ENCODE measurements around the gene PGS1. TPM values are rescaled to one million over a fixed set of nuclear protein-coding genes. Genes with fewer than 3 reads are reported as not detected.

PGS1 gene
- polyA plus RNA-seq, 3 donors: 26.0 to 87.1 (median 28.0) TPM

DNA sequence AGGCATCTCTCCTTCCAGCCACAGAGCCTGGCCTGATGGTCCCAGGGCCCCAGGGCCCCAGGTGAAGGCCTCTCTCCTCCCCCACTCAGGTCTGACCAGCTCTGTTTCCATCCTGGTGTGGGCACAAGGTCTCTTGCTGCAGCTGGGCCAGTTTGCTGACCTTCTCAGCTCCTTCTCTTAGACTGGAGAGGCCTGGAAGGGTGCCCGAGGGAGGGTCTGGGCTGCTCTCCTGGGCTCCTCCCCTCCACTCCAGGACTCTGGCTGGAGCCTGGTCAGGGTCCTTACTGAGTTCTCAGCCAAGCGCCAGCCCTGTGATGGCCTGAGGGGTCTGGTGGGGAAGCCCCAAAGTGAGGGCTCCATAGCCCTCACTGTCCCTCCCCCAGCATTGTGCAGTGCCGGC, 31.0 kb upstream of the PGS1 start:
- peaks cover 50% of the 10 kb centered on the region for H3K4me1 Mint-ChIP-seq
- peaks cover 17 to 33% (median 23%) of the 10 kb centered on the region in 3 donors for H3K27me3 Mint-ChIP-seq (ENCODE audit: low read depth in 3 of 3)
- Histone ChIP-seq H3K9me3 (replicated peaks in 1 of 2; ENCODE audit: control insufficient read depth in 1 of 2, insufficient read depth in 1 of 2, low read length in 2 of 2) (no peaks in the 10 kb centered on the region), H3K36me3 (replicated peaks in 1 of 2; ENCODE audit: control insufficient read depth in 1 of 2, insufficient read depth in 2 of 2, low read length in 2 of 2) (no peaks in the 10 kb centered on the region), H3K4me2 (replicated peaks; ENCODE audit: extremely low read depth, low read length, poor library complexity, severe bottlenecking) (no peak overlapping the region), H3K79me2 (ENCODE audit: insufficient read depth, low read length) (no peaks in the 10 kb centered on the region), H3K27ac (ENCODE audit: low read depth in 1 of 2, low read length in 2 of 2) (no peak overlapping the region), H3K9ac (ENCODE audit: insufficient read depth, low read length, poor library complexity, severe bottlenecking) (no peak overlapping the region), H3K4me1 (ENCODE audit: control insufficient read depth in 1 of 2, insufficient read depth in 2 of 2, low read length in 2 of 2) (peaks cover 46 to 50% of the 10 kb centered on the region in 2 donors), H3K27me3 (ENCODE audit: control insufficient read depth in 2 of 2, insufficient read depth in 2 of 2, low read length in 2 of 2) (peaks cover 0 to 20% of the 10 kb centered on the region in 2 donors), H4K20me1 (ENCODE audit: insufficient read depth, low read length) (no peaks in the 10 kb centered on the region), H2AFZ (ENCODE audit: insufficient read depth, low read depth, low read length, poor library complexity, severe bottlenecking) (no peak overlapping the region), H3K4me3 (replicated peaks in 1 of 3; ENCODE audit: low read depth in 2 of 3, low read length in 3 of 3) (no peak overlapping the region)
- peak overlapping the region in 1 of 2 donors; percentile 21 for H3K4me3 Mint-ChIP-seq
- H3K27ac Mint-ChIP-seq: no peak overlapping the region
- TF ChIP-seq, protein P1, sequence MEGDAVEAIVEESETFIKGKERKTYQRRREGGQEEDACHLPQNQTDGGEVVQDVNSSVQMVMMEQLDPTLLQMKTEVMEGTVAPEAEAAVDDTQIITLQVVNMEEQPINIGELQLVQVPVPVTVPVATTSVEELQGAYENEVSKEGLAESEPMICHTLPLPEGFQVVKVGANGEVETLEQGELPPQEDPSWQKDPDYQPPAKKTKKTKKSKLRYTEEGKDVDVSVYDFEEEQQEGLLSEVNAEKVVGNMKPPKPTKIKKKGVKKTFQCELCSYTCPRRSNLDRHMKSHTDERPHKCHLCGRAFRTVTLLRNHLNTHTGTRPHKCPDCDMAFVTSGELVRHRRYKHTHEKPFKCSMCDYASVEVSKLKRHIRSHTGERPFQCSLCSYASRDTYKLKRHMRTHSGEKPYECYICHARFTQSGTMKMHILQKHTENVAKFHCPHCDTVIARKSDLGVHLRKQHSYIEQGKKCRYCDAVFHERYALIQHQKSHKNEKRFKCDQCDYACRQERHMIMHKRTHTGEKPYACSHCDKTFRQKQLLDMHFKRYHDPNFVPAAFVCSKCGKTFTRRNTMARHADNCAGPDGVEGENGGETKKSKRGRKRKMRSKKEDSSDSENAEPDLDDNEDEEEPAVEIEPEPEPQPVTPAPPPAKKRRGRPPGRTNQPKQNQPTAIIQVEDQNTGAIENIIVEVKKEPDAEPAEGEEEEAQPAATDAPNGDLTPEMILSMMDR (IDR thresholded peaks at IDR 0.05): no peak
- no peak for DNase-seq
- peaks cover 0 to 4% (median 0%) of the 10 kb centered on the region in 7 donors for H3K9me3 Mint-ChIP-seq
- 77% methylated on average over 2 of the region's 3 CpGs for WGBS (ENCODE audit: insufficient coverage)
- intact Hi-C loops (cut with micrococcal nuclease): no loop called here
- no peaks in the 10 kb centered on the region for H3K36me3 Mint-ChIP-seq

DNA sequence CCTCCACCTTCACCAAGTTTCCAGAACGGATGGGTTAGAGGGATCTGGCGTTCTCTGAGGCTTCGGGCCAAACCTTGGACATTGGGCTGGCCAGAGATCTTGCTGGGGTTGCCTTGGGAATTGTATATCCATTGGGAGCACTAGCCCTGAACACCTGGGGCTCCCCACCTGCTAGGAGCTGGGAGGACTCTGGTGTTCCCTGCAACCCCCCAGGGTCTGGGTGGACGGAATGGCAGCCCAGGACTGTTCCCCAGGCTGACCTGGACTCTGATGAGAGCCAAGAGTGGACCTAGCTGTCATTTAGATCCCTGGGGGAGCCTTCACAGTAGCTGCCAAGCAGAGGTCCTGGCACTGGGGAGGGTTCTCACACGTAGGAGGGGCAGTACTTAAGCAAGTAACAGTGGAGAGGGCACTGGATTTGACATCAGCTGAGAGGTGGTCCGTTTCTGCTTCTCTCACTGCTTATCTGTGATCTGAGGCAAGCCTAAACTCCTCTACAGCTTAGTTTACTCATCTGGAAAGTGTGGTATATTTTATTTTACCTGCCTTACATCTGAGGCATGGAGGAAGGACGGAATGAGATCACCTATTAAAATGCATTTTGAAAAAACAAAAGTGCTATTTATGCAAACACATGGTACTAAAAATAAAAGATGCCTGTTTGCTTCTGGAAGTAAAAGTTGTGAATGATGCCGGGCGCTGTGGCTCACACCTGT, 30.2 kb upstream of the PGS1 start:
- Mint-ChIP-seq H3K4me3 (no peak overlapping the region), H3K27me3 (ENCODE audit: low read depth in 3 of 3) (peaks cover 19 to 34% (median 23%) of the 10 kb centered on the region in 3 donors), H3K9me3 (peaks cover 0 to 4% (median 0%) of the 10 kb centered on the region in 7 donors), H3K27ac (no peak overlapping the region), H3K36me3 (no peaks in the 10 kb centered on the region), H3K4me1 (peaks cover 45% of the 10 kb centered on the region)
- TF ChIP-seq, protein P1 (IDR thresholded peaks at IDR 0.05): no peak
- Histone ChIP-seq H3K9me3 (replicated peaks in 1 of 2; ENCODE audit: control insufficient read depth in 1 of 2, insufficient read depth in 1 of 2, low read length in 2 of 2) (no peaks in the 10 kb centered on the region), H3K27ac (ENCODE audit: low read depth in 1 of 2, low read length in 2 of 2) (no peak overlapping the region), H2AFZ (ENCODE audit: insufficient read depth, low read depth, low read length, poor library complexity, severe bottlenecking) (no peak overlapping the region), H4K20me1 (ENCODE audit: insufficient read depth, low read length) (no peaks in the 10 kb centered on the region), H3K9ac (ENCODE audit: insufficient read depth, low read length, poor library complexity, severe bottlenecking) (no peak overlapping the region), H3K4me3 (replicated peaks in 1 of 3; ENCODE audit: low read depth in 2 of 3, low read length in 3 of 3) (no peak overlapping the region), H3K79me2 (ENCODE audit: insufficient read depth, low read length) (no peaks in the 10 kb centered on the region), H3K4me1 (ENCODE audit: control insufficient read depth in 1 of 2, insufficient read depth in 2 of 2, low read length in 2 of 2) (peaks cover 43 to 50% of the 10 kb centered on the region in 2 donors), H3K4me2 (replicated peaks; ENCODE audit: extremely low read depth, low read length, poor library complexity, severe bottlenecking) (no peak overlapping the region), H3K36me3 (replicated peaks in 1 of 2; ENCODE audit: control insufficient read depth in 1 of 2, insufficient read depth in 2 of 2, low read length in 2 of 2) (no peaks in the 10 kb centered on the region), H3K27me3 (ENCODE audit: control insufficient read depth in 2 of 2, insufficient read depth in 2 of 2, low read length in 2 of 2) (peaks cover 0 to 21% of the 10 kb centered on the region in 2 donors)
- 96% methylated on average over 4 of the region's 9 CpGs for WGBS (ENCODE audit: insufficient coverage)
- no peak for DNase-seq
- intact Hi-C loops (cut with micrococcal nuclease): no loop called here

Measured in CD14-positive monocyte (primary cell).